Measurements from ENCODE around the gene CYP2R1.

Gene CYP2R1

DNA sequence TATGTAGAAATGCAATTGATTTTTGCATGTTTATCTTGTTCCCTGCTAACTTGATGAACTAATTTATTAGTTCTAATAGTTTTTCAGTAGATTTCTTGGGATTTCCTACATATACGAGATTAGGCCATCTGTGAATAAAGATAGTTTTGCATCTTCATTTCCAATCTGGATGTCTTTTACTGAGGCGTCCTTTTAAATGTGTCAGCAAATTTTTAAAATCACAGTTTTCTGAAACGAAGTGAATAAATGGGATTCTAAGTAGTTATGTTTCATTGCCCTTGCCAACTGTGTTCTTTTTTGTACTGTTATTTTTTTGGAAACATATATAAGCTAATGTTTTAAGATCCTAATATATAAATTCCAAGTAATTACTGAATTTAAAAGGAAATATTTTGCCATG lies 50.0 kb downstream of the CYP2R1 start:
- Histone ChIP-seq H3K36me3 (ENCODE audit: control insufficient read depth in 5 of 5, insufficient read depth in 5 of 5, low read length in 5 of 5) (peaks cover 2 to 39% (median 27%) of the 10 kb centered on the region in 5 donors), H3K9ac (ENCODE audit: low read length in 5 of 5) (no peak overlapping the region), H3K4me3 (ENCODE audit: low read depth in 1 of 5, low read length in 5 of 5) (no peak overlapping the region), H3K27ac (ENCODE audit: low read depth, low read length) (no peak overlapping the region), H3K27me3 (ENCODE audit: control insufficient read depth in 5 of 5, insufficient read depth in 4 of 5, low read length in 5 of 5) (no peaks in the 10 kb centered on the region), H3K9me3 (ENCODE audit: control insufficient read depth in 5 of 5, low read length in 5 of 5) (no peaks in the 10 kb centered on the region), H3K4me1 (ENCODE audit: control insufficient read depth in 5 of 5, insufficient read depth in 5 of 5, low read length in 5 of 5) (no peaks in the 10 kb centered on the region)

DNA sequence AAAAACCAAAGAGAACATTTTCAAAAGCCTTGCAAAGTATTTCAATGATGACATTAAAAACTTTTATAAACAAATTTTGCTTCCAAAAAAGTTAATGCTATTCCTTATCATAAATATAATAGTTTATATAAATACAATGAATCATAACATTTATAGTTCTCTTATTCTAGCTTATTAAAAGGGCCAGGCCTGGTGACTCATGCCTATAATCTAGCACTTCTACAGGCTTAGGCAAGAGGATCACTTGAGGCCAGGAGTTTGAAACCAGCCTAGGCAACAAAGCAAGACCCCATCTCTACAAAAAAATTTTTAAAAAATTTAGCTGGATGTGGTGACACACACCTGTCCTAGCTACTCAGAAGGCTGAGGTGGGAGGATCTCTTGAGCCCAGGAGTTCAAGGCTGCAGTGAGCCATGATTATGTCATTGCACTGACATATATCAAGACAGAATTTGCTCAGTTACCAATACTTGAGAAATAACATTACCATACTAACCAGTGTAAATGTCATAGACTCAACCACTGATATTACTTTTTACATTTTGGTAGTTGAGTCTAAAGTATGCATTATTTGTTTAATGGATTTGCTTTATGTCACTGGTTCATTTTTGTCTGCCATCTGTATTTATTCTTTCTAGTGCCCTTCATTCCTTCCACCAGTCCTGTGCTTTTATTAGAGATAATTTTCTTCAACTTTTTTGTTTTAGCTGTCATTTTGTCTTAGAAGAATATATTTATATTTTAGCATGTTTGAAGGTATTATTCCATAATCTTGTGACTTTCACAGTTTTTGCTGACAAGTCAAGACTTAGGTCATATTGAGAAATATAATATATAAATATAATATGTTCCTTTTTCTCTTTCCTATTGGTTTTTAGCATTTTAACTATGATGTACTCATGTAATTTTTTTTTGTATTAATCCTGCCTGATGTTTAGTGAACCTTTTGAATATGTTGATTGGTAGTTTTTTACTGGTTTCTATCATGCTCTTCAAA lies 56.2 kb downstream of the CYP2R1 start:
- H3K9me3 ChIP-seq (ENCODE audit: control insufficient read depth in 5 of 5, low read length in 5 of 5), result no peaks in the 10 kb centered on the region
- H3K4me1 ChIP-seq (ENCODE audit: control insufficient read depth in 5 of 5, insufficient read depth in 5 of 5, low read length in 5 of 5), result no peaks in the 10 kb centered on the region
- H3K27ac ChIP-seq (ENCODE audit: low read depth, low read length), result no peak overlapping the region

More for the DNA sequence above, 56.2 kb downstream of the CYP2R1 start:
- Histone ChIP-seq H3K4me3 (ENCODE audit: low read depth in 1 of 5, low read length in 5 of 5) (no peak overlapping the region), H3K36me3 (ENCODE audit: control insufficient read depth in 5 of 5, insufficient read depth in 5 of 5, low read length in 5 of 5) (peaks cover 0 to 53% (median 24%) of the 10 kb centered on the region in 5 donors), H3K9ac (ENCODE audit: low read length in 5 of 5) (no peak overlapping the region), H3K27me3 (ENCODE audit: control insufficient read depth in 5 of 5, insufficient read depth in 4 of 5, low read length in 5 of 5) (no peaks in the 10 kb centered on the region)
